Neural crest cell (in vitro differentiated cells): ENCODE measurements around the gene USB1. TPM values are rescaled to one million over a fixed set of nuclear protein-coding genes. Genes with fewer than 3 reads are reported as not detected.

Experiments
- DNase-seq: peaks from one replicate; pipeline ENCODE4 v3.0.0; 2021; ENCODE audit warnings: low read depth, mixed read lengths, low spot score
- H3K27ac Mint-ChIP-seq: one replicate; pipeline ENCODE4 v1.8.0; 2021; ENCODE audit warnings: mild to moderate bottlenecking, mixed read lengths; ENCODE audit not compliant: unreplicated experiment
- H3K27me3 Mint-ChIP-seq: 2 replicates; pipeline ENCODE4 v1.8.0; 2021; ENCODE audit warnings: low read depth, mild to moderate bottlenecking, mixed read lengths
- H3K36me3 Mint-ChIP-seq: 2 replicates; pipeline ENCODE4 v1.8.0; 2021; ENCODE audit warnings: low read depth, mild to moderate bottlenecking, mixed read lengths
- H3K4me1 Mint-ChIP-seq: 2 replicates; pipeline ENCODE4 v1.8.0; 2021; ENCODE audit warnings: mixed read lengths
- H3K4me3 Mint-ChIP-seq: one replicate; pipeline ENCODE4 v1.8.0; 2021; ENCODE audit warnings: mild to moderate bottlenecking, mixed read lengths
- H3K9me3 Mint-ChIP-seq: 2 replicates; pipeline ENCODE4 v1.8.0; 2021; ENCODE audit warnings: mixed read lengths
- total RNA-seq: library from RNA; stranded (reverse); gene quantifications from 2 replicates; pipeline ENCODE4 v1.2.1, GENCODE V29; 2021
- TF ChIP-seq, protein P1 (sequence below): fragments of 200-600 bp; sonication (generic); conservative IDR thresholded peaks from 2 replicates; pipeline ENCODE4 v1.5.0; 2021; ENCODE audit warnings: antibody characterized with exemption, mild to moderate bottlenecking

Gene USB1
- total RNA-seq, 1 donor from 2014 or later, result 74.8 TPM

DNA sequence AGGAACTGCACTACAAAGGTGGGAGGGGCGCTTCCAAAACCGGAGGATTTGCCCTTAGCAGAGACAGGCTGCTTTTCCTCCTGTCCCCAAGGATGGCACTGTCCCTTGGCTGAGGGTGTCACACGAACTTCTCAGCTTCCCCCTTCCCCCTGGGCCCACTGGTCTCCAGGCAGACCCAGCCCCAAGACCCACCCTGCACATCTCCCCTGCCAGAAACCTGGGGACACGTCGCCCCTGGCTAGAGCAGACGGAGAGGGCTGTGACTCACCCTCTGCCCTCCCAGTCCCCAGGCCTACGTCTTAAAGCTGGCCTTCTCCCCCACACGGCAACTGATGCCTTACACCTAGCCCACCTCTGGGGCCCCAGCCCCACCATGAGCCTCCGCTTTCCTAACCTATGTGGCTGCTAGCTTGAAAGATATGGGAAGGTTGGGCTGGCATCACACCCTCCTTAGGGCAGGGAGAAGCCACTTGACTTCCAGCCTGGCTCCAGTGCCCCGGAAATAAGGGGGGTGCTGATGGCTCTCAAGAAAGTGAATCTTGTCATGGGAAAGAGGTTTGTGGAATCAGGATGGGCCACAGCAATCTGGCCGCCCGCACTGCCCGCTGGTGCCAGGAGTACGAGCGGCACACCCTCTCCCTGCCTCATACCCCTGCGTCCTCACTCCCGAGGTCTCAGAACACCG lies 5.3 kb upstream of the USB1 start:
- DNase-seq, result no peak
- Mint-ChIP-seq H3K27me3 (no peaks in the 10 kb centered on the region), H3K36me3 (peaks cover 3% of the 10 kb centered on the region), H3K4me3 (no peak overlapping the region), H3K4me1 (peaks cover 13% of the 10 kb centered on the region), H3K9me3 (no peaks in the 10 kb centered on the region), H3K27ac (no peak overlapping the region)
- TF ChIP-seq, protein P1, sequence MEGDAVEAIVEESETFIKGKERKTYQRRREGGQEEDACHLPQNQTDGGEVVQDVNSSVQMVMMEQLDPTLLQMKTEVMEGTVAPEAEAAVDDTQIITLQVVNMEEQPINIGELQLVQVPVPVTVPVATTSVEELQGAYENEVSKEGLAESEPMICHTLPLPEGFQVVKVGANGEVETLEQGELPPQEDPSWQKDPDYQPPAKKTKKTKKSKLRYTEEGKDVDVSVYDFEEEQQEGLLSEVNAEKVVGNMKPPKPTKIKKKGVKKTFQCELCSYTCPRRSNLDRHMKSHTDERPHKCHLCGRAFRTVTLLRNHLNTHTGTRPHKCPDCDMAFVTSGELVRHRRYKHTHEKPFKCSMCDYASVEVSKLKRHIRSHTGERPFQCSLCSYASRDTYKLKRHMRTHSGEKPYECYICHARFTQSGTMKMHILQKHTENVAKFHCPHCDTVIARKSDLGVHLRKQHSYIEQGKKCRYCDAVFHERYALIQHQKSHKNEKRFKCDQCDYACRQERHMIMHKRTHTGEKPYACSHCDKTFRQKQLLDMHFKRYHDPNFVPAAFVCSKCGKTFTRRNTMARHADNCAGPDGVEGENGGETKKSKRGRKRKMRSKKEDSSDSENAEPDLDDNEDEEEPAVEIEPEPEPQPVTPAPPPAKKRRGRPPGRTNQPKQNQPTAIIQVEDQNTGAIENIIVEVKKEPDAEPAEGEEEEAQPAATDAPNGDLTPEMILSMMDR, result no peak

DNA sequence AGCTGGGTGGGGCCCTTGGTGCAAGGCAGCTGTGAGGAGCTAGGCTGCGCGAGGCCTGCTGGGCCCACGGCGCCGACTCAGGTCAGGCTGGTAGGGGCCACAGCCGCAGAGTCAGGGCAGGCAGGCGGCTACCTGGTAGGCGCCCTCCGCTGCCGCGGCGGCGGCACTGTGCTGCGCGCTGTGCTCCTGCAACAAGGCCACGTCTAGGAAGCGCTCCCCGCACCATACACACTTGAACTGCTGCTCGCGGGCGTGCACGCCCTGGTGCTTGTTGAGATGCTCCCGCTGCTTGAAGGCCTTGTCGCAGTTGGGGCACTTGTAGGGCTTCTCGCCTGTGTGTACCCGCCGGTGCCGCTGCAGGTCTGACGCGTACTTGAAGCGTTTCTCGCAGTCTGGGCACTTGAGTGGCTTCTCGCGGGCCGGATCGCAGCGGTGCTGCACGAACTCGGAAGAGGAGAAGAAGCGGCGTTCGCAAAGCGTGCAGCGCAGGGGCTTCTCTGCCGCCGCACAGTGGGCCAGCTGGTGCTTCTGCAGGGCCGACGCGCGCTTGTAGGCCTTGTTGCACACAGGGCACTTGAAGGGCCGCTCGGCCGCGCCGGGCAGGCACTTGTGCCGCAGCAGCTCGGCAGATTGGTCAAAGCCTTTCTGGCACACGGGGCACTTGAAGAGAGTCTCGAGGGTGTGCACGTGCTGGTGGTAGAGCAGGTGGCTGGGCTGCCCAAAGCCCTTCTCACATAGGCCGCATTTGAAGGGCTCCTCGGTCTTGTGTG lies 4.6 kb upstream of the USB1 start:
- DNase-seq, result no peak
- Mint-ChIP-seq H3K27me3 (no peaks in the 10 kb centered on the region), H3K4me3 (peak overlapping the region; percentile 75), H3K4me1 (peaks cover 20% of the 10 kb centered on the region), H3K27ac (no peak overlapping the region), H3K36me3 (peaks cover 3% of the 10 kb centered on the region), H3K9me3 (no peaks in the 10 kb centered on the region)
- TF ChIP-seq, protein P1, result no peak

DNA sequence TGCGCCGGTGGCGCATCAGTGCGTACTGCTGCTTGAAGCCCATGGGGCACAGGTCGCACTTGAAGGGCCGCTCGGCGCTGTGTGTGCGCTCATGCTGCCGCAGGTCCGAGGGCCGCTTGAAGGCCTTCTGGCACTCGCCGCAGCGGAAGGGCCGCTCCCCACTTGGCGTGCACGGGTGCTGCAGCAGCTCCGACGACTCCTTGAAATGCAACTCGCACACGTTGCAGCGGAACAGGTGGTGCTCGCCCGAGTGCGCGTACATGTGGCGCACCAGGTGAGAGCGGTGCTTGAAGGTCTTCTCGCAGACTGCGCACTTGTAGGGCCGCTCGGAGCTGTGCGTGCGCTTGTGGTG lies 4.1 kb upstream of the USB1 start:
- Mint-ChIP-seq H3K27ac (no peak overlapping the region), H3K4me3 (no peak overlapping the region), H3K4me1 (peaks cover 26% of the 10 kb centered on the region), H3K27me3 (no peaks in the 10 kb centered on the region), H3K9me3 (no peaks in the 10 kb centered on the region), H3K36me3 (peaks cover 3% of the 10 kb centered on the region)
- DNase-seq, result no peak
- TF ChIP-seq, protein P1, result no peak

DNA sequence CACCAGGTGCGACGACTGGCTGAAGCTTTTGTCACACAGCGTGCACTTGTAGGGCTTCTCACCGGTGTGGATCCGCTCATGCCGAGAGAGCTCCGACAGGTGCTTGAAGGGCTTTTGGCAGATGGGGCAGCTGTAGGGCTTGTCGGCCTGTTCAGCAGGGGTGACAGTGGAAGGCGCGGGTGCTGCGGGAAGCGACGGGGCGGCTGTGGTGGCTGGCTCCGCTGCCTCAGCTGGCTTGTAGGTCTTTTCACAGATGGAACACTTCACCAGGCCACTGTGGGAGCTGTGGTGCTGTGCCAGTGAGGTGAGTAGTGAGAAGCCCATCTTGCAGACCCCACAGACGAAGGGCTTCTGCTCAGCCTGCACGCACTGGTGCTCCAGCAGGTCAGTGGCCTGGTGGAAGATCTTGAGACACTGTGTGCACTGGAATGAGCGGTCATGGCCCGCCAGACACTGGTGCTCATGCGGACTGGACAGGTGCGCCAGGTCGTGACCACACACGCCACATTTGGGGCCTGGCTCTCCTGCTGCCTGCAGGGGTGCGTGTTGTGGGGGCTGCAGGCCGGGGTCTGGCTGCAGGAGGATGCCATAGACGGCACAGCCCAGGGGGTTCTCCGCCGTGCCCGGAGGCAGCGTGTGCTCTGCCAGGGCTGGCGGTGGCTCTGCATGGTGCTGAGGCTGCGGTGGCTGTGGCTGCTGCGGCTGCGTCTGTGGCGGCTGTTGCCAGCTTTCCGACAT lies 3.5 kb upstream of the USB1 start:
- no peak for DNase-seq
- Mint-ChIP-seq H3K27ac (peak overlapping the region; percentile 43), H3K4me3 (peak overlapping the region; percentile 57), H3K4me1 (peaks cover 28% of the 10 kb centered on the region), H3K27me3 (no peaks in the 10 kb centered on the region), H3K36me3 (peaks cover 3% of the 10 kb centered on the region), H3K9me3 (no peaks in the 10 kb centered on the region)
- TF ChIP-seq, protein P1, result no peak

DNA sequence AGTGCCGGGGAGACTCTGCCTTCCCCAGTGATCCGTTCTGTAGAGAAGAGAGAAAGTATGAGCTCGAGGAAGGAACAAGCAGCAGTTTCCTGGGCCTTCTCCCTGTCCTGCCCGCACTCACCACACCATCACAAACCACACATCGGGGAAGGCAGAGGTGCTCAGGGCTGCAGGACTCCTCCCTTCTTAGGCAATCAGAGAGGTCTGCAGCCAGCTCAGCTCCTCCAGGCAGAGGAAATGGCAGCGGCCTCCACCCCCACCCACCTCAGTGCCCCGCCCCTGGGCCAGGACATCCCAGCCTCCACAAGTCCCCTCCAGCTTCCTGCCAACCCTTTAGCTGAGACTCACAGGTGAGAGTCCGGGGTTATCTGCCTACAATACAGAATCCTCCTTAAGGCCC lies 2.7 kb upstream of the USB1 start:
- Mint-ChIP-seq H3K4me3 (peak overlapping the region; percentile 91), H3K4me1 (peaks cover 28% of the 10 kb centered on the region), H3K36me3 (peaks cover 3% of the 10 kb centered on the region), H3K27ac (no peak overlapping the region), H3K9me3 (no peaks in the 10 kb centered on the region), H3K27me3 (no peaks in the 10 kb centered on the region)
- TF ChIP-seq, protein P1, result no peak
- no peak for DNase-seq
